Fibroblast of lung (primary cell): ENCODE data around the gene TWNK. TPM values are rescaled to one million over a fixed set of nuclear protein-coding genes. Genes with fewer than 3 reads are reported as not detected.
A peak's percentile ranks its signal among the peaks of the same experiment; 100 is the strongest.

Experiments used
- DNase-seq, 2 donors: peaks; one replicate each; pipeline versions ENCODE4 v3.0.0 to v3.0.0-alpha.2; 2010; ENCODE audit warnings: low read depth in 2 of 2
- H2AFZ ChIP-seq: 2 replicates; pipeline ENCODE4 v1.5.1; 2012; ENCODE audit warnings: low read length, control low read depth, inconsistent platforms
- H3K27ac ChIP-seq: 2 replicates; pipeline ENCODE4 v1.5.1; 2011; ENCODE audit warnings: low read length, control low read depth; ENCODE audit not compliant: insufficient read depth
- H3K27me3 ChIP-seq: 2 replicates; pipeline ENCODE4 v1.5.1; 2011; ENCODE audit warnings: mild to moderate bottlenecking, low read length; ENCODE audit not compliant: control insufficient read depth, insufficient read depth
- H3K36me3 ChIP-seq: 2 replicates; pipeline ENCODE4 v1.5.1; 2011; ENCODE audit warnings: low read length; ENCODE audit not compliant: control insufficient read depth, insufficient read depth
- H3K4me1 ChIP-seq: 2 replicates; pipeline ENCODE4 v1.5.1; 2011; ENCODE audit warnings: low read length; ENCODE audit not compliant: control insufficient read depth, insufficient read depth; ENCODE audit errors: extremely low read depth
- H3K4me2 ChIP-seq: 2 replicates; pipeline ENCODE4 v1.5.1; 2011; ENCODE audit warnings: low read length, control low read depth; ENCODE audit not compliant: insufficient read depth; ENCODE audit errors: extremely low read depth
- H3K4me3 ChIP-seq, 4 experiments: fragments of 200-600 bp in 1 of 4; sonication (generic) in 1 of 4; replicated peaks in 1 of 4; 2 replicates each; pipeline ENCODE4 v1.5.1; 2011 to 2016; ENCODE audit warnings: low read length in 4 of 4, low read depth in 3 of 4, mild to moderate bottlenecking in 3 of 4, control low read depth in 2 of 4, inconsistent platforms in 1 of 4, mixed read lengths in 1 of 4; ENCODE audit not compliant: insufficient read depth in 1 of 4; ENCODE audit errors: control extremely low read depth in 1 of 4
- H3K79me2 ChIP-seq: 2 replicates; pipeline ENCODE4 v1.5.1; 2012; ENCODE audit warnings: mild to moderate bottlenecking, low read length, inconsistent platforms; ENCODE audit not compliant: control insufficient read depth, insufficient read depth
- H3K9ac ChIP-seq: 2 replicates; pipeline ENCODE4 v1.5.1; 2011; ENCODE audit warnings: mild to moderate bottlenecking, low read length, control low read depth; ENCODE audit not compliant: insufficient read depth
- H3K9me3 ChIP-seq: 2 replicates; pipeline ENCODE4 v1.5.1; 2012; ENCODE audit warnings: low read depth, low read length; ENCODE audit not compliant: control insufficient read depth, insufficient read depth
- H4K20me1 ChIP-seq: 2 replicates; pipeline ENCODE4 v1.5.1; 2011; ENCODE audit warnings: low read length; ENCODE audit not compliant: control insufficient read depth, insufficient read depth; ENCODE audit errors: extremely low read depth
- CTCF ChIP-seq, 2 donors: IDR thresholded peaks in 1 of 2; conservative IDR thresholded peaks in 1 of 2; 1 replicate in 1 of 2; 2 replicates in 1 of 2; pipeline ENCODE4 v1.5.1; 2011 to 2012; ENCODE audit warnings: low read length in 2 of 2, control low read depth in 1 of 2, inconsistent platforms in 1 of 2, low read depth in 1 of 2, mild to moderate bottlenecking in 1 of 2
- EZH2 ChIP-seq: IDR thresholded peaks from 2 replicates; pipeline ENCODE4 v1.5.1; 2012; ENCODE audit warnings: low read length, control low read depth, mild to moderate bottlenecking; ENCODE audit errors: missing control alignments
- polyA plus RNA-seq, 2 donors: library from polyadenylated mRNA; depleted of rRNA in 1 of 2; stranded (reverse) in 1 of 2; unstranded in 1 of 2; fragments of >200 nt; gene quantifications; 2 replicates each; pipeline ENCODE4 v1.2.1, GENCODE V29; 2011 to 2012; ENCODE audit warnings: missing spikeins in 1 of 2
- total RNA-seq: library from RNA; depleted of rRNA; stranded (reverse); fragments of >200 nt; gene quantifications from 2 replicates; pipeline ENCODE4 v1.2.1, GENCODE V29; 2014

The TWNK gene
- total and polyA plus RNA-seq, 2 donors (not counting 1 experiment from before 2014, with no cell fraction given): 3.8 to 6.1 TPM

- peaks cover 22% of the 10 kb centered on the region for H3K4me1 ChIP-seq
- H3K4me3 ChIP-seq: no peak overlapping the region
- H3K27me3 ChIP-seq: no peaks in the 10 kb centered on the region
- peaks cover 2% of the 10 kb centered on the region for H4K20me1 ChIP-seq
- H3K79me2 ChIP-seq: peaks cover 34% of the 10 kb centered on the region
- no peak overlapping the region for H3K4me2 ChIP-seq
- H3K9me3 ChIP-seq: no peaks in the 10 kb centered on the region
- H3K27ac ChIP-seq: peak overlapping the region; percentile 2
- peak overlapping the region; percentile 30 for H3K9ac ChIP-seq
- H2AFZ ChIP-seq: no peak overlapping the region
- DNase-seq: peak in 1 of 2 donors; percentile 50
- H3K36me3 ChIP-seq: peaks cover 44% of the 10 kb centered on the region
- TF ChIP-seq CTCF (conservative IDR thresholded peaks at IDR 0.05 in 1 of 2, IDR thresholded peaks at IDR 0.05 in 1 of 2; ENCODE audit: low read depth in 1 of 2, low read length in 2 of 2): no peak
- no peak for TF ChIP-seq EZH2
Measured at GRCh38 chr10:101006593-101007098, 19.3 kb downstream of the TWNK start.

GRCh38 chr10:101007099-101007711 lies 19.9 kb downstream of the TWNK start:
- Histone ChIP-seq H3K4me3 (no peak overlapping the region), H4K20me1 (peaks cover 2% of the 10 kb centered on the region), H3K79me2 (peaks cover 29% of the 10 kb centered on the region), H3K36me3 (peaks cover 42% of the 10 kb centered on the region), H2AFZ (no peak overlapping the region), H3K27ac (peak overlapping the region; percentile 2), H3K9me3 (no peaks in the 10 kb centered on the region), H3K4me2 (no peak overlapping the region), H3K4me1 (peaks cover 16% of the 10 kb centered on the region), H3K9ac (peak overlapping the region; percentile 30), H3K27me3 (no peaks in the 10 kb centered on the region)
- TF ChIP-seq EZH2 (no peak), CTCF (conservative IDR thresholded peaks at IDR 0.05 in 1 of 2, IDR thresholded peaks at IDR 0.05 in 1 of 2; ENCODE audit: low read depth in 1 of 2, low read length in 2 of 2) (no peak)
- peak in 1 of 2 donors; percentile 61 for DNase-seq

GRCh38 chr10:101007915-101008822 lies 20.8 kb downstream of the TWNK start:
- H3K36me3 ChIP-seq: peaks cover 33% of the 10 kb centered on the region
- H3K4me3 ChIP-seq: no peak overlapping the region
- peaks cover 19% of the 10 kb centered on the region for H3K79me2 ChIP-seq
- H3K27me3 ChIP-seq: no peaks in the 10 kb centered on the region
- peaks cover 17% of the 10 kb centered on the region for H3K4me1 ChIP-seq
- no peak for DNase-seq
- no peak overlapping the region for H2AFZ ChIP-seq
- peak overlapping the region; percentile 24 for H3K27ac ChIP-seq
- H3K9me3 ChIP-seq: no peaks in the 10 kb centered on the region
- no peaks in the 10 kb centered on the region for H4K20me1 ChIP-seq
- no peak overlapping the region for H3K4me2 ChIP-seq
- H3K9ac ChIP-seq: no peak overlapping the region
- TF ChIP-seq EZH2 (no peak), CTCF (conservative IDR thresholded peaks at IDR 0.05 in 1 of 2, IDR thresholded peaks at IDR 0.05 in 1 of 2; ENCODE audit: low read depth in 1 of 2, low read length in 2 of 2) (no peak)
